D721Med (cell line): Measurements from ENCODE around the gene TMEM92.
"Not testable (repeated sequence)": the region's sequence is repeated elsewhere in the genome, so short reads cannot be mapped to it uniquely, and the experiment has no call there.

Experiments used
- DNase-seq: peaks from one replicate; pipeline ENCODE4 v3.0.0; 2011; ENCODE audit warnings: low spot score; ENCODE audit not compliant: insufficient read length
- FAIRE-seq: peaks from 2 replicates; lab custom pipeline; 2011; peaks lifted over from hg19 to GRCh38; lab: Jason Lieb, UNC
- TF ChIP-seq, protein P1 (sequence below): IDR thresholded peaks from 2 replicates; pipeline ENCODE4 v1.5.1; 2012; ENCODE audit warnings: mild to moderate bottlenecking, control low read depth; ENCODE audit not compliant: insufficient read depth; ENCODE audit errors: missing control alignments

Gene TMEM92

DNA sequence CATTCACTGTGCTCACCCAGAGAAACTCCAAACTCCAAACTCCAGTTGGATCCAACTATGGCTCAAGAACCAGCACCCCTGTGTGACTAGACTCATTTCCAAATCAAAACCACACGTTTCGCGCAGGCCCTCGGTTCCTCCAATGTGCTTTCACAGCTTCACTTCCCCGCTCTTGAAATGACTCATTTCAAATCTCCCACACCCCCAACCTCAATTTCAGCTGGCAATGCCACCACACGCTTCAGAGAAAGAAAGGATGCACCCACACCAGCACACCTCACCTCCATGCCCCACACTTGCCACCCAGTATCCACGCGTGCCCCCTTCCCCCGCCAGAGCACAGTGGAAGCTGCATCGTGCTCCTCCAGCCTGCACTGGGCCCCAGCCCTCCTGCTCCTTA lies 9.0 kb downstream of the TMEM92 start:
- TF ChIP-seq, protein P1, sequence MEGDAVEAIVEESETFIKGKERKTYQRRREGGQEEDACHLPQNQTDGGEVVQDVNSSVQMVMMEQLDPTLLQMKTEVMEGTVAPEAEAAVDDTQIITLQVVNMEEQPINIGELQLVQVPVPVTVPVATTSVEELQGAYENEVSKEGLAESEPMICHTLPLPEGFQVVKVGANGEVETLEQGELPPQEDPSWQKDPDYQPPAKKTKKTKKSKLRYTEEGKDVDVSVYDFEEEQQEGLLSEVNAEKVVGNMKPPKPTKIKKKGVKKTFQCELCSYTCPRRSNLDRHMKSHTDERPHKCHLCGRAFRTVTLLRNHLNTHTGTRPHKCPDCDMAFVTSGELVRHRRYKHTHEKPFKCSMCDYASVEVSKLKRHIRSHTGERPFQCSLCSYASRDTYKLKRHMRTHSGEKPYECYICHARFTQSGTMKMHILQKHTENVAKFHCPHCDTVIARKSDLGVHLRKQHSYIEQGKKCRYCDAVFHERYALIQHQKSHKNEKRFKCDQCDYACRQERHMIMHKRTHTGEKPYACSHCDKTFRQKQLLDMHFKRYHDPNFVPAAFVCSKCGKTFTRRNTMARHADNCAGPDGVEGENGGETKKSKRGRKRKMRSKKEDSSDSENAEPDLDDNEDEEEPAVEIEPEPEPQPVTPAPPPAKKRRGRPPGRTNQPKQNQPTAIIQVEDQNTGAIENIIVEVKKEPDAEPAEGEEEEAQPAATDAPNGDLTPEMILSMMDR = no peak
- no peak for DNase-seq
- no peak for FAIRE-seq

DNA sequence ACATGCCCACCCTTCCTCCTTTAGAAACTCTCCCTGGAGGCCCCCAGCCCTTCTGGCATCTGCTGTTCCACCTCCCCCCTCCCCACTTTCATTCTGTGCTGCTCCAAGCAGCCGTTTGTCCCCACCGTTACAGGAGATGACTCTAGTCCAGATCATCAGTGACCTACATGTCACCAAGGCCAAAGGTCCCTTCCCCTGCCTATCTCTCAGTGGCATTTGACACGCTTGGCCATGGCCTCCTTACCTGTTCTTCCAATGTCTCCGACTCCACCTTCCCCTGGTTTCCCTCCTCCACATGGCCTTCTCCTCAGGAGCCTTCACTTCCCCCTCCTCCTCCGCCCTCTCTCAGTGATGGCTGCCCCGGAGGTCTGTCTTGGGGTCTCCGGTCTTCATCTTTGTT lies 9.4 kb downstream of the TMEM92 start:
- TF ChIP-seq, protein P1 = no peak
- FAIRE-seq (no peak), DNase-seq (no peak)

DNA sequence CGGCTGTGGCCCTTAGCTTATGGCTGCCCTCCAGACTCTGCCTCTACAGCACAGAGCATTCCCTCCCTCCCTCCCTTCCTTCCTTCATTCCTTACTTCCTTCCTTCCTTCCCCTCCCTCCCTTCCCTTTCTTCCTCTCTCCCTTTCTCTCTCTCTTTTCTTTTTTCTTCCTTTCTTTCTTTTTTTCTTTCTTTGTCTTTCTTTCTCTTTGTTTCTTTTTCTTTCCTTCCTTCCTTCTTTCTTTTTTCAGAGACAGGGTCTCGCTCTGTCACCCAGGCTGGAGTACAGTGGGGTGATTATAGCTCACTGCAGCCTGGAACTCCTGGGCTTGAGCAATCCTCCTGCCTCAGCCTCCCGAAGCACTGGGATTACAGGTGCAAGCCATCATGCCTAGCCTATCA lies 11.7 kb downstream of the TMEM92 start:
- DNase-seq (no peak), FAIRE-seq (no peak)
- TF ChIP-seq, protein P1 = no peak

DNA sequence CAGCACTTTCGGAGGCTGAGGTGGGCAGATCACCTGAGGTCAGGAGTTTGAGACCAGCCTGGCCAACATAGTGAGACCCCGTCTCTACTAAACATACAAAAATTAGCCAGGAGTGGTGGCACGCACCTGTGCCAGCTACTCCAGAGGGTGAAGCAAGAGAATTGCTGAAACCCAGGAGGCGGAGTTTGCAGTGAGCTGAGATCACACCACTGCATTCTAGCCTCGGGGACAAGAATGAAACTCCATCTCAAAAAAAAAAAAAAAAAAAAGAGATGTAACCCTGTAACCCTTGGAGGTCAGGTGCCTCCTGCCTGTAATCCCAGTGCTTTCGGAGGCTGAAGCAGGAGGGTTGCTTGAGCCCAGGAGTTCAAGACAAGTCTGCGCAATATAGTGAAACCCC lies 13.0 kb downstream of the TMEM92 start:
- not testable (repeated sequence) for FAIRE-seq, DNase-seq

DNA sequence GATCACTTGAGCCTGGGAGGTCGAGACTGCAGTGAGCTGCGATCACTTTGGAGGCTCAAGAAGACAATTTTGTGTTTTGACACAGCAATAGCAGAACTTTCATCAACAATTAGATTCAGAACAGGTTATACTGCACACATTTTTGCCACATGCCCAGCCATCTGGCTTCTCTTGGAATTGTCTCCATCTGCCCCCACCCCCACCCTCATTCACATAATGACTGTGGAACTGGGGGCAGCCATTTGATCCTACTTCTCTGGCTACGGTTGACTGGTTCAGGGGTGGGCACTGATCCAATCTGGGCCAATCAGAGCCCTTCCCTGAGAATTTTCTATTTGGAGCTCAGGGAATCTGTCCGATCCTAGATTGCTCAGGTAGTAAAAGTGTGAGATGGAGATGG lies 14.0 kb downstream of the TMEM92 start:
- FAIRE-seq (no peak), DNase-seq (no peak)
- TF ChIP-seq, protein P1 = no peak

DNA sequence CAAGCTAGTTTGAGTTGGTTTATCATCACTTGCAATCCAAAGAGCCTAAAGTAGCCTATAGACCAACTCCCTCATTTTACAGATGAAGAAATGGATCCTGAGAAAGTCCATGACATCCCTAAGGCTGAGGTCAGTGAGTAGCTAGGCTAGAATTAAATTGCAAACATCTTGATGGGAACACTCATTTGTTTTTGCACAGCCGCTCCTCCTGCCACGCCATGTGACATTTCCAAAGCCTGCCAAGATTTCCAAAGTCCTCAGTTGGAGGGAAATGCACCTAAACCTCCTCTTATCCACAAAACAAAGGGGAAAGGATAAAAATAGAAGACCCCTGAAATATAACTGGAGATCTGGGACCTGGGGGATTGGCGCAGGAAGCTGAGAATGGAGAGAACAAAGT lies 15.0 kb downstream of the TMEM92 start:
- FAIRE-seq (no peak), DNase-seq (no peak)
- TF ChIP-seq, protein P1 = no peak

DNA sequence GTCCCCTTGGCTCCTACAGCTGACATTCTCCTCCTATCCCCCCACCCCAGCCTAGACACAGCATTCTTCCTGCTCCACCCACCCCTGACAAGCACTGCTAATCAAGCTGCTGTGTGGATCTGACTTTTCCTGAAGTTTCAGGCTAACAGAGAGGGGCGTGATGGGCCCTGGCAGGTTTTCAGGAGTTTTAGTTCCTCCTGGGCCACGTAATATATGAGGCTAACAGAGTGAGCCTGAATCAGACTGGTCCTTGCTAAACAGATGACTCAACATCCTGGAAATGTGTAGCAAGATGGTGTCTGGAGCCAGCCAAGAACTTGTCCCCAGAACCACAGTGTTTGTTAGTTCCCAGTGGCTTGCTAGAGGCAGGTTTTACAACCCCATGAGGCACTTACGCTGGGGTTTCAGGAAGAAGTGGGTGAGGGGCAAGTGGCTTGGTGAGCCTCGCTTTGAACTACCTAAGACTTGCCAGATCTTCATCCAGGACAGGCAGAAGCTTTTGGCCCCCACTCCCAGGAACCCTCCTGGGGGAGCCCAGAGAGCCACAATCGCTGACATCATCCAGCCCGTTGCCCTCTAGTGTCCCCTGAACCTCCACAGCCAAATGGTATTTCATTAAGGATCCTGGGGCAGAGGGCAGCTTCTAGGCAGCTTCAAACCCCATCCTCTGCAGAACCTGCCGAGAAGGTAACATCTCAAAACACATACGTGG lies 15.9 kb downstream of the TMEM92 start:
- DNase-seq (no peak), FAIRE-seq (no peak)
- TF ChIP-seq, protein P1 = no peak
